GM18873 (cell line): ENCODE measurements around the gene ITIH3.

Experiments used
- ATAC-seq: cut with Tn5 transposase; IDR thresholded peaks from one replicate; pipeline ENCODE4 v1.9.1; 2021; ENCODE audit warnings: mild to moderate bottlenecking, moderate library complexity, moderate number of reproducible peaks; ENCODE audit not compliant: unreplicated experiment, low FRiP score

The ITIH3 gene

GRCh38 chr3:52792961-52793695 is 1.5 kb upstream of the ITIH3 start:
- no peak for ATAC-seq

GRCh38 chr3:52793702-52794611 is 639 bp upstream of the ITIH3 start:
- no peak for ATAC-seq

GRCh38 chr3:52795298-52795900 is 803 bp downstream of the ITIH3 start:
- no peak for ATAC-seq

GRCh38 chr3:52796411-52796810 is 1.8 kb downstream of the ITIH3 start:
- no peak for ATAC-seq

GRCh38 chr3:52798376-52798977 is 3.9 kb downstream of the ITIH3 start:
- no peak for ATAC-seq

- no peak for ATAC-seq
These were observed 4.4 kb downstream of the ITIH3 start for GRCh38 chr3:52798978-52799476.

GRCh38 chr3:52800079-52800478 is 5.5 kb downstream of the ITIH3 start:
- ATAC-seq, result no peak

GRCh38 chr3:52801839-52802238 is 7.2 kb downstream of the ITIH3 start:
- no peak for ATAC-seq

GRCh38 chr3:52805270-52806039 is 10.9 kb downstream of the ITIH3 start:
- no peak for ATAC-seq

- ATAC-seq, result no peak
These were observed 14.6 kb downstream of the ITIH3 start for GRCh38 chr3:52809149-52809548.

- ATAC-seq, result no peak
These were observed 15.2 kb downstream of the ITIH3 start for GRCh38 chr3:52809662-52810377.

- no peak for ATAC-seq
These were observed 16.3 kb downstream of the ITIH3 start for GRCh38 chr3:52810923-52811322.

GRCh38 chr3:52811452-52812011 is 16.9 kb downstream of the ITIH3 start:
- ATAC-seq, result no peak

GRCh38 chr3:52813810-52814209 is 19.2 kb downstream of the ITIH3 start:
- no peak for ATAC-seq

GRCh38 chr3:52816199-52816598 is 21.6 kb downstream of the ITIH3 start:
- no peak for ATAC-seq

- no peak for ATAC-seq
These were observed 22.1 kb downstream of the ITIH3 start for GRCh38 chr3:52816654-52817053.

GRCh38 chr3:52817221-52817620 is 22.6 kb downstream of the ITIH3 start:
- ATAC-seq, result no peak

GRCh38 chr3:52817860-52818259 is 23.3 kb downstream of the ITIH3 start:
- ATAC-seq, result no peak

- no peak for ATAC-seq
These were observed 25.3 kb downstream of the ITIH3 start for GRCh38 chr3:52819936-52820335.
